A549 (cell line): ENCODE data around the gene NR2E1. TPM values are rescaled to one million over a fixed set of nuclear protein-coding genes. Genes with fewer than 3 reads are reported as not detected.

Experiments used
- ATAC-seq, 2 experiments: fragments of 200-7000 bp in 1 of 2; fragments of >200 bp in 1 of 2; cut with Nextera tagmentation in 1 of 2; cut with Tn5 transposase in 1 of 2; 3 replicates each; pipeline versions ENCODE4 v1.8.0 to v1.9.1; 2018 to 2020; ENCODE audit warnings: mild to moderate bottlenecking in 1 of 2, moderate library complexity in 1 of 2
- CTCF ChIA-PET: fragments of 300-600 bp; sonication (Branson Sonifier 250); formaldehyde crosslinking; extraction: SDS; loops from one replicate; lab custom pipeline; 2021; ENCODE audit warnings: antibody characterized with exemption, inconsistent platforms; lab: Yijun Ruan, JAX
- POLR2A ChIA-PET: fragments of 350-600 bp; formaldehyde crosslinking; extraction: SDS; loops from one replicate; lab custom pipeline; 2021; ENCODE audit warnings: antibody characterized with exemption, inconsistent platforms; lab: Yijun Ruan, JAX
- DNase-seq, 2 experiments: peaks; one replicate each; pipeline versions ENCODE4 v3.0.0 to v3.0.0-alpha.2; 2011 to 2016; ENCODE audit warnings: low read depth in 1 of 2, low spot score in 1 of 2
- FAIRE-seq: peaks from 2 replicates; lab custom pipeline; 2011; peaks lifted over from hg19 to GRCh38; lab: Jason Lieb, UNC
- H3K27ac ChIP-seq, 2 experiments: fragments of >200 bp; sonication (Bioruptor Twin); formaldehyde crosslinking; 3 replicates each; pipeline ENCODE4 v1.5.1; 2016 to 2017
- H3K4me1 ChIP-seq: fragments of >200 bp; sonication (Bioruptor Twin); formaldehyde crosslinking; 3 replicates; pipeline ENCODE4 v1.6.1; 2016
- H3K4me2 ChIP-seq: fragments of >200 bp; sonication (Bioruptor Twin); formaldehyde crosslinking; 3 replicates; pipeline ENCODE4 v1.6.1; 2016
- H3K4me3 ChIP-seq: fragments of >200 bp; sonication (Bioruptor Twin); formaldehyde crosslinking; 3 replicates; pipeline ENCODE4 v1.5.1; 2016
- H3K9me3 ChIP-seq: fragments of >200 bp; sonication (Bioruptor Twin); formaldehyde crosslinking; 3 replicates; pipeline ENCODE4 v1.6.1; 2016
- BCL3 ChIP-seq: fragments of >200 bp; sonication (Bioruptor Twin); formaldehyde crosslinking; IDR thresholded peaks from 3 replicates; pipeline ENCODE4 v1.6.1; 2016
- BHLHE40 ChIP-seq: IDR thresholded peaks from 2 replicates; pipeline ENCODE4 v1.6.1; 2012; ENCODE audit warnings: low read depth, low read length, inconsistent platforms
- CBX2 ChIP-seq: fragments of 200-600 bp; sonication (generic); IDR thresholded peaks from 2 replicates; pipeline ENCODE4 v1.6.1; 2016; ENCODE audit warnings: low read depth, mild to moderate bottlenecking, borderline replicate concordance
- CHD2 ChIP-seq: fragments of 150-350 bp; IDR thresholded peaks from 2 replicates; pipeline ENCODE4 v1.6.1; 2014; ENCODE audit warnings: low read length; ENCODE audit not compliant: partially characterized antibody
- CTCF ChIP-seq: fragments of >200 bp; sonication (Bioruptor Twin); formaldehyde crosslinking; IDR thresholded peaks from 3 replicates; pipeline ENCODE4 v1.5.1; 2016
- EHF ChIP-seq: fragments of 250-450 bp; sonication (Bioruptor Pico); IDR thresholded peaks from 2 replicates; pipeline ENCODE4 v1.5.0; 2020; ENCODE audit warnings: mild to moderate bottlenecking
- ESRRA ChIP-seq: fragments of 150-350 bp; IDR thresholded peaks from 2 replicates; pipeline ENCODE4 v1.6.1; 2014; ENCODE audit warnings: mild to moderate bottlenecking, low read length, borderline replicate concordance
- FOXS1 ChIP-seq: fragments of 250-450 bp; sonication (Bioruptor Pico); IDR thresholded peaks from 2 replicates; pipeline ENCODE4 v1.5.0; 2020; ENCODE audit warnings: mild to moderate bottlenecking, moderate library complexity
- HDAC2 ChIP-seq: fragments of 200-600 bp; sonication (generic); IDR thresholded peaks from 2 replicates; pipeline ENCODE4 v1.6.1; 2016
- HOXB13 ChIP-seq: fragments of 250-450 bp; sonication (Bioruptor Pico); IDR thresholded peaks from 2 replicates; pipeline ENCODE4 v1.5.0; 2020; ENCODE audit warnings: low read depth, mild to moderate bottlenecking, moderate library complexity
- NFE2L2 ChIP-seq: fragments of 150-350 bp; conservative IDR thresholded peaks from 2 replicates; pipeline ENCODE4 v1.6.1; 2014; ENCODE audit warnings: low read length
- NR3C1 ChIP-seq: fragments of >200 bp; sonication (Bioruptor Twin); formaldehyde crosslinking; IDR thresholded peaks from 3 replicates; pipeline ENCODE4 v1.6.1; 2017
- POLR2AphosphoS2 ChIP-seq: conservative IDR thresholded peaks from 2 replicates; pipeline ENCODE4 v1.6.1; 2012; ENCODE audit warnings: low read length, improper control_type of control experiment, inconsistent platforms
- RNF2 ChIP-seq: fragments of 200-600 bp; sonication (generic); IDR thresholded peaks from 2 replicates; pipeline ENCODE4 v1.6.1; 2016; ENCODE audit warnings: low read depth, mild to moderate bottlenecking, antibody characterized with exemption, moderate library complexity, borderline replicate concordance
- SREBF2 ChIP-seq: fragments of 450-650 bp; IDR thresholded peaks from 2 replicates; pipeline ENCODE4 v1.6.1; 2014; ENCODE audit warnings: mild to moderate bottlenecking, moderate library complexity
- ZFP36 ChIP-seq: fragments of 450-650 bp; IDR thresholded peaks from 2 replicates; pipeline ENCODE4 v1.6.1; 2014; ENCODE audit warnings: borderline replicate concordance; ENCODE audit not compliant: partially characterized antibody
- ZNF302 ChIP-seq: fragments of 250-450 bp; sonication (Bioruptor Pico); IDR thresholded peaks from 2 replicates; pipeline ENCODE4 v1.9.0; 2021; ENCODE audit warnings: inconsistent platforms, mild to moderate bottlenecking, moderate library complexity
- WGBS: methylation state at CpG from one replicate; pipeline ENCODE4 v1.1.6; 2017; ENCODE audit errors: missing lambda C conversion rate; 5-methylcytosine and 5-hydroxymethylcytosine counted together
- polyA plus RNA-seq, 4 experiments: library from polyadenylated mRNA; depleted of rRNA in 3 of 4; stranded (reverse); fragments of >200 nt; fragmentation: RNase III in 1 of 4; extraction: RNeasy Plus Mini Kit Qiagen cat#74134 plus additional on column Dnase treatment in 1 of 4; gene quantifications; 2 replicates in 3 of 4; 3 replicates in 1 of 4; pipeline ENCODE4 v1.2.3, GENCODE V29; 2011 to 2017

NR2E1 gene
- polyA plus RNA-seq, 2 of the 4 experiments (the other 2 are of a cell fraction) = 0.03 TPM; not detected in 1

GRCh38 chr6:108193131-108193530, 27.3 kb downstream of the NR2E1 start:
- Histone ChIP-seq H3K4me3 (no peak overlapping the region), H3K4me2 (no peak overlapping the region), H3K9me3 (no peaks in the 10 kb centered on the region), H3K4me1 (no peaks in the 10 kb centered on the region), H3K27ac (no peak overlapping the region)
- CTCF ChIA-PET = interaction anchor here (1.5 kb wide), 1 partner anchor 299 kb away, joined by 3 read pairs; no protein-coding TSS in a partner anchor
- POLR2A ChIA-PET = no interaction called here
- no peak for DNase-seq
- no peak for ATAC-seq
- no peak for FAIRE-seq
- no peak for TF ChIP-seq ZFP36
- WGBS = 57% methylated on average over 1 of the region's 1 CpG

- Histone ChIP-seq H3K27ac (no peak overlapping the region), H3K4me3 (no peak overlapping the region), H3K4me1 (no peaks in the 10 kb centered on the region), H3K9me3 (no peaks in the 10 kb centered on the region), H3K4me2 (no peak overlapping the region)
- no peak for ATAC-seq
- no peak for TF ChIP-seq POLR2AphosphoS2
- no peak for TF ChIP-seq NR3C1
- no peak for TF ChIP-seq CHD2
- TF ChIP-seq CBX2 = no peak
- TF ChIP-seq NFE2L2 = no peak
- no peak for TF ChIP-seq FOXS1 (CRISPR knock-in tag)
- no peak for TF ChIP-seq HDAC2
- FAIRE-seq = no peak
- ChIA-PET POLR2A (no interaction called here), CTCF (interaction anchor here (1.5 kb wide), 1 partner anchor 298 kb away, joined by 3 read pairs; no protein-coding TSS in a partner anchor)
- WGBS = 47% methylated on average over 1 of the region's 1 CpG
- DNase-seq = no peak
These were observed 28.0 kb downstream of the NR2E1 start for GRCh38 chr6:108193835-108194234.

- H3K27ac ChIP-seq = no peak overlapping the region
- no peak for TF ChIP-seq CTCF
- no peak for TF ChIP-seq EHF
- no peak for TF ChIP-seq RNF2
- no peak for TF ChIP-seq BHLHE40
- 94% methylated on average over 8 of the region's 8 CpGs for WGBS
These were observed 28.7 kb downstream of the NR2E1 start for GRCh38 chr6:108194503-108194902.

GRCh38 chr6:108195209-108195608, 29.4 kb downstream of the NR2E1 start:
- Histone ChIP-seq H3K4me3 (no peak overlapping the region), H3K27ac (no peak overlapping the region), H3K4me2 (no peak overlapping the region), H3K4me1 (peaks cover 1% of the 10 kb centered on the region), H3K9me3 (no peaks in the 10 kb centered on the region)
- ChIA-PET POLR2A (no interaction called here), CTCF (no interaction called here)
- ATAC-seq (no peak), FAIRE-seq (no peak), DNase-seq (no peak)
- 89% methylated on average over 3 of the region's 3 CpGs for WGBS
- TF ChIP-seq HOXB13 (CRISPR knock-in tag) = no peak
- no peak for TF ChIP-seq HDAC2
- TF ChIP-seq EHF = no peak
- TF ChIP-seq BCL3 = no peak
- TF ChIP-seq ZNF302 (CRISPR knock-in tag) = no peak
- no peak for TF ChIP-seq ESRRA
- TF ChIP-seq SREBF2 = no peak

More at GRCh38 chr6:108194503-108194902, 28.7 kb downstream of the NR2E1 start:
- ChIA-PET CTCF (no interaction called here), POLR2A (no interaction called here)
- H3K4me3 ChIP-seq = no peak overlapping the region
- no peak overlapping the region for H3K4me2 ChIP-seq
- no peak for DNase-seq
- no peak for FAIRE-seq
- no peaks in the 10 kb centered on the region for H3K4me1 ChIP-seq
- H3K9me3 ChIP-seq = no peaks in the 10 kb centered on the region
- no peak for ATAC-seq
